ENCODE measurements around the gene GRK4.

GRK4 gene

GRCh38 chr4:2962614-2963174 lies 677 bp upstream of the GRK4 start (continued):
- TF ChIP-seq ZBTB49 (tag by site-specific recombination; IDR thresholded peaks at IDR 0.05; ENCODE audit: low read depth) (no peak), ZNF221 (tag by site-specific recombination; IDR thresholded peaks at IDR 0.05; ENCODE audit: borderline replicate concordance) (no peak), BCL6B (tag by site-specific recombination; IDR thresholded peaks at IDR 0.05) (no peak), ZNF335 (tag by site-specific recombination; conservative IDR thresholded peaks at IDR 0.05) (0 out of 2 replicates have a peak, but pooled peaks have one; percentile 95), MZF1 (tag by site-specific recombination; IDR thresholded peaks at IDR 0.05; ENCODE audit: borderline replicate concordance) (no peak), ZNF792 (tag by site-specific recombination; IDR thresholded peaks at IDR 0.05) (0 out of 2 replicates have a peak, but pooled peaks have one; percentile 44), ZNF19 (tag by site-specific recombination; IDR thresholded peaks at IDR 0.05; ENCODE audit: low read depth) (no peak)

- Histone ChIP-seq H3K36me3 (ENCODE audit: control insufficient read depth in 2 of 2, insufficient read depth in 1 of 2, low read length in 2 of 2) (peaks cover 0 to 20% of the 10 kb centered on the region in 2 experiments; a peak in 1 of 3 replicates), H3K27ac (ENCODE audit: extremely low read depth, low read depth, low read length) (peak overlapping the region; percentile 33; the same call in 1 of the 2 replicates)
- CTCF ChIA-PET: interaction anchor here (0.6 to 1.5 kb wide), 4 partner anchors 14 to 1322 kb away, joined by 3 to 7 read pairs (median 4); no protein-coding TSS in a partner anchor
Measured at GRCh38 chr4:2963966-2964471, 648 bp downstream of the GRK4 start.

GRCh38 chr4:2964706-2965258 lies 1.4 kb downstream of the GRK4 start:
- ChIA-PET POLR2A (interaction anchor here (2.5 kb wide), 1 partner anchor 12 kb away, joined by 15 read pairs; no protein-coding TSS in a partner anchor), CTCF (interaction anchor here (0.9 to 1.0 kb wide), 2 partner anchors 13 to 81 kb away, joined by 3 to 4 read pairs; no protein-coding TSS in a partner anchor)
- Histone ChIP-seq H3K4me1 (ENCODE audit: control insufficient read depth, insufficient read depth, low read length) (no peaks in the 10 kb centered on the region), H3K9me3 (ENCODE audit: control insufficient read depth, insufficient read depth, low read depth, low read length) (no peaks in the 10 kb centered on the region), H3K36me3 (ENCODE audit: control insufficient read depth in 2 of 2, insufficient read depth in 1 of 2, low read length in 2 of 2) (peaks cover 0 to 16% of the 10 kb centered on the region in 2 experiments; a peak in 1 of 3 replicates), H3K4me3 (ENCODE audit: low read depth, low read length) (no peak overlapping the region), H3K27ac (ENCODE audit: extremely low read depth, low read depth, low read length) (no peak overlapping the region)
- TF ChIP-seq, protein P1, sequence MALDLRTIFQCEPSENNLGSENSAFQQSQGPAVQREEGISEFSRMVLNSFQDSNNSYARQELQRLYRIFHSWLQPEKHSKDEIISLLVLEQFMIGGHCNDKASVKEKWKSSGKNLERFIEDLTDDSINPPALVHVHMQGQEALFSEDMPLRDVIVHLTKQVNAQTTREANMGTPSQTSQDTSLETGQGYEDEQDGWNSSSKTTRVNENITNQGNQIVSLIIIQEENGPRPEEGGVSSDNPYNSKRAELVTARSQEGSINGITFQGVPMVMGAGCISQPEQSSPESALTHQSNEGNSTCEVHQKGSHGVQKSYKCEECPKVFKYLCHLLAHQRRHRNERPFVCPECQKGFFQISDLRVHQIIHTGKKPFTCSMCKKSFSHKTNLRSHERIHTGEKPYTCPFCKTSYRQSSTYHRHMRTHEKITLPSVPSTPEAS (tag by site-specific recombination; IDR thresholded peaks at IDR 0.05): no peak
- no peak for TF ChIP-seq ZNF600 (tag by site-specific recombination; IDR thresholded peaks at IDR 0.05)
- no peak for TF ChIP-seq ZBTB17 (tag by site-specific recombination; IDR thresholded peaks at IDR 0.05)
- no peak for TF ChIP-seq ZNF654 (tag by site-specific recombination; IDR thresholded peaks at IDR 0.05; ENCODE audit: low read depth)
- TF ChIP-seq, protein P2, sequence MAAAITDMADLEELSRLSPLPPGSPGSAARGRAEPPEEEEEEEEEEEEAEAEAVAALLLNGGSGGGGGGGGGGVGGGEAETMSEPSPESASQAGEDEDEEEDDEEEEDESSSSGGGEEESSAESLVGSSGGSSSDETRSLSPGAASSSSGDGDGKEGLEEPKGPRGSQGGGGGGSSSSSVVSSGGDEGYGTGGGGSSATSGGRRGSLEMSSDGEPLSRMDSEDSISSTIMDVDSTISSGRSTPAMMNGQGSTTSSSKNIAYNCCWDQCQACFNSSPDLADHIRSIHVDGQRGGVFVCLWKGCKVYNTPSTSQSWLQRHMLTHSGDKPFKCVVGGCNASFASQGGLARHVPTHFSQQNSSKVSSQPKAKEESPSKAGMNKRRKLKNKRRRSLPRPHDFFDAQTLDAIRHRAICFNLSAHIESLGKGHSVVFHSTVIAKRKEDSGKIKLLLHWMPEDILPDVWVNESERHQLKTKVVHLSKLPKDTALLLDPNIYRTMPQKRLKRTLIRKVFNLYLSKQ (tag by site-specific recombination; IDR thresholded peaks at IDR 0.05; ENCODE audit: borderline replicate concordance): no peak
- no peak for TF ChIP-seq ZSCAN30 (tag by site-specific recombination; IDR thresholded peaks at IDR 0.05)
- no peak for TF ChIP-seq YY2 (tag by site-specific recombination; IDR thresholded peaks at IDR 0.05)
- TF ChIP-seq ZNF792 (tag by site-specific recombination; IDR thresholded peaks at IDR 0.05): no peak
- no peak for TF ChIP-seq ZNF175 (tag by site-specific recombination; IDR thresholded peaks at IDR 0.05)
- no peak for TF ChIP-seq KLF1 (tag by site-specific recombination; IDR thresholded peaks at IDR 0.05)

More at GRCh38 chr4:2963966-2964471, 648 bp downstream of the GRK4 start:
- TF ChIP-seq ZNF423 (tag by site-specific recombination; IDR thresholded peaks at IDR 0.05) (no peak), ZBTB10 (tag by site-specific recombination; IDR thresholded peaks at IDR 0.05) (peak; percentile 68; the same call in 1 of the 2 replicates), KLF9 (tag by site-specific recombination; IDR thresholded peaks at IDR 0.05; ENCODE audit: low read depth) (peak; percentile 44; the same call in 1 of the 2 replicates), ZNF366 (tag by site-specific recombination; conservative IDR thresholded peaks at IDR 0.05) (no peak), ZNF37A (tag by site-specific recombination; IDR thresholded peaks at IDR 0.05) (no peak), GLIS2 (tag by site-specific recombination; IDR thresholded peaks at IDR 0.05) (peak; percentile 65)
- H3K9me3 ChIP-seq (ENCODE audit: control insufficient read depth, insufficient read depth, low read depth, low read length): no peaks in the 10 kb centered on the region
- POLR2A ChIA-PET: interaction anchor here (0.6 to 2.5 kb wide), 8 partner anchors 10 to 415 kb away, joined by 3 to 15 read pairs (median 3); no protein-coding TSS in a partner anchor
- no peaks in the 10 kb centered on the region for H3K4me1 ChIP-seq (ENCODE audit: control insufficient read depth, insufficient read depth, low read length)
- H3K4me3 ChIP-seq (ENCODE audit: low read depth, low read length): peak overlapping the region; percentile 76

Data from HEK293 (cell line).